ENCODE data around the gene CD300A.
A peak's percentile ranks its signal among the peaks of the same experiment; 100 is the strongest.

CD300A gene

GRCh38 chr17:74450231-74450630 lies 16.2 kb upstream of the CD300A start:
- no peaks in the 10 kb centered on the region for H3K79me2 ChIP-seq (ENCODE audit: control insufficient read depth, insufficient read depth, low read length, unreplicated experiment)
- H3K4me1 ChIP-seq (ENCODE audit: control insufficient read depth, insufficient read depth, low read length, unreplicated experiment) = no peaks in the 10 kb centered on the region
- peaks cover 15% of the 10 kb centered on the region; the same call in 1 of the 2 replicates for H3K27me3 ChIP-seq (ENCODE audit: insufficient read depth, low read length)
- H3K27ac ChIP-seq (ENCODE audit: low read depth, low read length) = no peak overlapping the region
- no peaks in the 10 kb centered on the region for H3K36me3 ChIP-seq (ENCODE audit: insufficient read depth, low read length)
- no peak overlapping the region for H2AFZ ChIP-seq (ENCODE audit: low read length, unreplicated experiment)
- no peak overlapping the region for H3K4me3 ChIP-seq (ENCODE audit: low read depth, low read length)

GRCh38 chr17:74450925-74451403 lies 15.5 kb upstream of the CD300A start:
- Histone ChIP-seq H3K27ac (ENCODE audit: low read depth, low read length) (no peak overlapping the region), H3K27me3 (ENCODE audit: insufficient read depth, low read length) (peaks cover 15% of the 10 kb centered on the region; the same call in 1 of the 2 replicates), H3K4me3 (ENCODE audit: low read depth, low read length) (no peak overlapping the region), H3K79me2 (ENCODE audit: control insufficient read depth, insufficient read depth, low read length, unreplicated experiment) (no peaks in the 10 kb centered on the region), H3K36me3 (ENCODE audit: insufficient read depth, low read length) (no peaks in the 10 kb centered on the region), H2AFZ (ENCODE audit: low read length, unreplicated experiment) (no peak overlapping the region), H3K4me1 (ENCODE audit: control insufficient read depth, insufficient read depth, low read length, unreplicated experiment) (no peaks in the 10 kb centered on the region)

GRCh38 chr17:74451557-74451956 lies 14.9 kb upstream of the CD300A start:
- H2AFZ ChIP-seq (ENCODE audit: low read length, unreplicated experiment) = no peak overlapping the region
- H3K36me3 ChIP-seq (ENCODE audit: insufficient read depth, low read length) = no peaks in the 10 kb centered on the region
- no peak overlapping the region for H3K4me3 ChIP-seq (ENCODE audit: low read depth, low read length)
- H3K79me2 ChIP-seq (ENCODE audit: control insufficient read depth, insufficient read depth, low read length, unreplicated experiment) = no peaks in the 10 kb centered on the region
- no peaks in the 10 kb centered on the region for H3K4me1 ChIP-seq (ENCODE audit: control insufficient read depth, insufficient read depth, low read length, unreplicated experiment)
- H3K27me3 ChIP-seq (ENCODE audit: insufficient read depth, low read length) = peaks cover 15% of the 10 kb centered on the region; the same call in 1 of the 2 replicates
- H3K27ac ChIP-seq (ENCODE audit: low read depth, low read length) = no peak overlapping the region

GRCh38 chr17:74452033-74452840 lies 14.2 kb upstream of the CD300A start:
- Histone ChIP-seq H3K4me3 (ENCODE audit: low read depth, low read length) (no peak overlapping the region), H3K27ac (ENCODE audit: low read depth, low read length) (no peak overlapping the region), H2AFZ (ENCODE audit: low read length, unreplicated experiment) (no peak overlapping the region), H3K79me2 (ENCODE audit: control insufficient read depth, insufficient read depth, low read length, unreplicated experiment) (no peaks in the 10 kb centered on the region), H3K27me3 (ENCODE audit: insufficient read depth, low read length) (peaks cover 15% of the 10 kb centered on the region; the same call in 1 of the 2 replicates), H3K4me1 (ENCODE audit: control insufficient read depth, insufficient read depth, low read length, unreplicated experiment) (no peaks in the 10 kb centered on the region), H3K36me3 (ENCODE audit: insufficient read depth, low read length) (no peaks in the 10 kb centered on the region)

GRCh38 chr17:74452841-74453661 lies 13.4 kb upstream of the CD300A start:
- H3K27ac ChIP-seq (ENCODE audit: low read depth, low read length) = no peak overlapping the region
- H3K4me1 ChIP-seq (ENCODE audit: control insufficient read depth, insufficient read depth, low read length, unreplicated experiment) = no peaks in the 10 kb centered on the region
- no peaks in the 10 kb centered on the region for H3K36me3 ChIP-seq (ENCODE audit: insufficient read depth, low read length)
- H3K4me3 ChIP-seq (ENCODE audit: low read depth, low read length) = peak overlapping the region; percentile 53
- H2AFZ ChIP-seq (ENCODE audit: low read length, unreplicated experiment) = no peak overlapping the region
- H3K27me3 ChIP-seq (ENCODE audit: insufficient read depth, low read length) = peaks cover 15% of the 10 kb centered on the region; the same call in 1 of the 2 replicates
- no peaks in the 10 kb centered on the region for H3K79me2 ChIP-seq (ENCODE audit: control insufficient read depth, insufficient read depth, low read length, unreplicated experiment)

GRCh38 chr17:74453665-74454196 lies 12.7 kb upstream of the CD300A start:
- H3K4me3 ChIP-seq (ENCODE audit: low read depth, low read length) = peak overlapping the region; percentile 69
- H3K79me2 ChIP-seq (ENCODE audit: control insufficient read depth, insufficient read depth, low read length, unreplicated experiment) = no peaks in the 10 kb centered on the region
- H3K4me1 ChIP-seq (ENCODE audit: control insufficient read depth, insufficient read depth, low read length, unreplicated experiment) = no peaks in the 10 kb centered on the region
- peaks cover 15% of the 10 kb centered on the region; the same call in 1 of the 2 replicates for H3K27me3 ChIP-seq (ENCODE audit: insufficient read depth, low read length)
- H3K27ac ChIP-seq (ENCODE audit: low read depth, low read length) = no peak overlapping the region
- H2AFZ ChIP-seq (ENCODE audit: low read length, unreplicated experiment) = no peak overlapping the region
- H3K36me3 ChIP-seq (ENCODE audit: insufficient read depth, low read length) = no peaks in the 10 kb centered on the region

- Histone ChIP-seq H3K27me3 (ENCODE audit: insufficient read depth, low read length) (peaks cover 15% of the 10 kb centered on the region; the same call in 1 of the 2 replicates), H2AFZ (ENCODE audit: low read length, unreplicated experiment) (peak overlapping the region; percentile 9), H3K4me3 (ENCODE audit: low read depth, low read length) (peak overlapping the region; percentile 69), H3K27ac (ENCODE audit: low read depth, low read length) (no peak overlapping the region), H3K79me2 (ENCODE audit: control insufficient read depth, insufficient read depth, low read length, unreplicated experiment) (no peaks in the 10 kb centered on the region), H3K4me1 (ENCODE audit: control insufficient read depth, insufficient read depth, low read length, unreplicated experiment) (no peaks in the 10 kb centered on the region), H3K36me3 (ENCODE audit: insufficient read depth, low read length) (no peaks in the 10 kb centered on the region)
Measured at GRCh38 chr17:74454197-74455024, 12.0 kb upstream of the CD300A start.

GRCh38 chr17:74455025-74455545 lies 11.3 kb upstream of the CD300A start:
- Histone ChIP-seq H3K36me3 (ENCODE audit: insufficient read depth, low read length) (no peaks in the 10 kb centered on the region), H2AFZ (ENCODE audit: low read length, unreplicated experiment) (no peak overlapping the region), H3K27ac (ENCODE audit: low read depth, low read length) (no peak overlapping the region), H3K79me2 (ENCODE audit: control insufficient read depth, insufficient read depth, low read length, unreplicated experiment) (no peaks in the 10 kb centered on the region), H3K4me1 (ENCODE audit: control insufficient read depth, insufficient read depth, low read length, unreplicated experiment) (no peaks in the 10 kb centered on the region), H3K4me3 (ENCODE audit: low read depth, low read length) (no peak overlapping the region), H3K27me3 (ENCODE audit: insufficient read depth, low read length) (peaks cover 15% of the 10 kb centered on the region; the same call in 1 of the 2 replicates)

GRCh38 chr17:74455821-74456220 lies 10.6 kb upstream of the CD300A start:
- H3K79me2 ChIP-seq (ENCODE audit: control insufficient read depth, insufficient read depth, low read length, unreplicated experiment) = no peaks in the 10 kb centered on the region
- no peak overlapping the region for H3K4me3 ChIP-seq (ENCODE audit: low read depth, low read length)
- no peak overlapping the region for H2AFZ ChIP-seq (ENCODE audit: low read length, unreplicated experiment)
- H3K36me3 ChIP-seq (ENCODE audit: insufficient read depth, low read length) = no peaks in the 10 kb centered on the region
- H3K27me3 ChIP-seq (ENCODE audit: insufficient read depth, low read length) = peaks cover 15% of the 10 kb centered on the region; the same call in 1 of the 2 replicates
- no peak overlapping the region for H3K27ac ChIP-seq (ENCODE audit: low read depth, low read length)
- H3K4me1 ChIP-seq (ENCODE audit: control insufficient read depth, insufficient read depth, low read length, unreplicated experiment) = no peaks in the 10 kb centered on the region
